Measurements from ENCODE around the gene ROS1.

Gene ROS1

GRCh38 chr6:117327149-117328004 is 98.4 kb downstream of the ROS1 start:
- no peak for TF ChIP-seq GATA3 (IDR thresholded peaks at IDR 0.05; ENCODE audit: low read depth, low read length)
- TF ChIP-seq GATA2 (IDR thresholded peaks at IDR 0.05; ENCODE audit: low read depth, low read length), result no peak

DNA sequence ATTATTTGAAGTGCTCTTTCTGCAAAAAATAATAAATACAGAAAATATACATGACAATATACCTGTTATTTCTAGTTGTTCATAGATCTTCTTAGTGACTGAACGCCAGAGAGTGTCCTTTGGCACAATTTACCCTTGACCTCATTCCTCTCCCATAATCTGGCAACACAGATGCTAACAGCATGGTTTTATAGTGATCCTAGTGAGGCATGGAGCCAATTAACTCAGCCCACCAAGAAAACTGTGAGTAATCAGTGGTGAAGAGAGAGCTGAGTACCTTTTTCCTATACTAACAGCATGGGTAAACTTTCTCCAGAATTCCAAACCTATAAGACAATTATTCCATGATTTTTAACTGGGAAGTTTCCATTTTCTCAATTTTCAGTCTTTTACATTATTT is 99.3 kb downstream of the ROS1 start:
- no peak for TF ChIP-seq GATA2 (IDR thresholded peaks at IDR 0.05; ENCODE audit: low read depth, low read length)
- TF ChIP-seq GATA3 (IDR thresholded peaks at IDR 0.05; ENCODE audit: low read depth, low read length), result no peak

DNA sequence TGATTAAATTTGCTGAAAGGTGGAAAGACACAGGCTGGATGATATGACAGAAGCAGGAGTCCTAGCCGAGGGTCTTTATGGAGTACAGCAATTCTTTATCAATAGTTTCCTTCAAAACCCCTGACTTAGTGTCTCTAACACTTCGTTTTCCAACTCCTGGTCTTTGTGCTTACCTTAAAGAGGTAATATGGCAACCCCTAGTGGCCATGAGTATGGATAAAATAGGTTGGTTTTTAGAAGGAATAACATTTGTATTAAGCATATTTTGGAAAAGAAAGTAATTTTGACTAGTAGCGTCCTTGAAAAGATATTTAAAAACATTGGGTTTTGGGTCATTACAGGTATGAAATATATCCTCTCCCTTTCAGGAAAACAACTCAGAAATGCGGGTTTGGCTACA is 108.5 kb downstream of the ROS1 start:
- TF ChIP-seq GATA3 (IDR thresholded peaks at IDR 0.05; ENCODE audit: low read depth, low read length), result no peak
- TF ChIP-seq GATA2 (IDR thresholded peaks at IDR 0.05; ENCODE audit: low read depth, low read length), result no peak

DNA sequence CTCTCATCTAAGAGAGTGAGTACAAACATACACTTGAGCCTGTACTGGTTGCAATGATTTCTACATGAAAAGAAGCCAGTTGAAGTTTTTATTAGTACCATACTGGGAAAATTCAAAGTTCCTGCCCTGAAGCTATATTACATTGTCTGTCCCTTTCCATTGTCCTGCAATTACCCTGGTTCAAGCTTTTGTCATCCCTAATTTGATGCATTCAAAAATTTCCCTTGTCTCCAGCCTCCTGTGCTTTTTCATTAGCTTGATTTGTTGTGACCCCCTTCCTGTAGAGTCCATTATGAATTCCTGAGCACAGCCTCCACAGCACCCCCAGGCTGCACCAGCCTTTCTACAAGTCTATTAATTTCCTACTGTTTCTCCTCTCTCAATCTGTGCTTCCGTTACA is 114.0 kb downstream of the ROS1 start:
- TF ChIP-seq GATA3 (IDR thresholded peaks at IDR 0.05; ENCODE audit: low read depth, low read length), result no peak
- no peak for TF ChIP-seq GATA2 (IDR thresholded peaks at IDR 0.05; ENCODE audit: low read depth, low read length)

- TF ChIP-seq GATA2 (IDR thresholded peaks at IDR 0.05; ENCODE audit: low read depth, low read length) (no peak), GATA3 (IDR thresholded peaks at IDR 0.05; ENCODE audit: low read depth, low read length) (no peak)
Measured at GRCh38 chr6:117311310-117311709, 114.4 kb downstream of the ROS1 start.

- TF ChIP-seq GATA2 (IDR thresholded peaks at IDR 0.05; ENCODE audit: low read depth, low read length), result no peak
- TF ChIP-seq GATA3 (IDR thresholded peaks at IDR 0.05; ENCODE audit: low read depth, low read length), result no peak
Measured at GRCh38 chr6:117309611-117310010, 116.1 kb downstream of the ROS1 start.

DNA sequence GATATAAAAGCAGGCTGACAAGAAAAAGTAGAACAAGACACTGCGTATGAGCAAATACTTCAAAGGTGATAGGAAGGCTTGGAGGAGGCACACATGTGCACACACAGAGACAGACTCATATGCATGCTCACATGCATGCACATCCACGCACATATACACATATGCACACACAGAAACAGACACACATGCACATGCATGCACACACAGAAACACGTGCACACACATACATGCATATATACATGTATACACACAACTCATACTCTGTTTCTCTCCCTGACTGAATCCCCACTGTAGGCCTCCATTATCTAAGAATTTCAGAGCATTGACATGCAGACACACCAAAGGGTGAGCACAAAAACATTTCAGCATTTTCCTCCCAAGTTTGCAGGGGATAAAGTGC is 116.7 kb downstream of the ROS1 start:
- TF ChIP-seq GATA3 (IDR thresholded peaks at IDR 0.05; ENCODE audit: low read depth, low read length) (no peak), GATA2 (IDR thresholded peaks at IDR 0.05; ENCODE audit: low read depth, low read length) (no peak)

GRCh38 chr6:117307655-117308054 is 118.1 kb downstream of the ROS1 start:
- TF ChIP-seq GATA3 (IDR thresholded peaks at IDR 0.05; ENCODE audit: low read depth, low read length), result no peak
- no peak for TF ChIP-seq GATA2 (IDR thresholded peaks at IDR 0.05; ENCODE audit: low read depth, low read length)

DNA sequence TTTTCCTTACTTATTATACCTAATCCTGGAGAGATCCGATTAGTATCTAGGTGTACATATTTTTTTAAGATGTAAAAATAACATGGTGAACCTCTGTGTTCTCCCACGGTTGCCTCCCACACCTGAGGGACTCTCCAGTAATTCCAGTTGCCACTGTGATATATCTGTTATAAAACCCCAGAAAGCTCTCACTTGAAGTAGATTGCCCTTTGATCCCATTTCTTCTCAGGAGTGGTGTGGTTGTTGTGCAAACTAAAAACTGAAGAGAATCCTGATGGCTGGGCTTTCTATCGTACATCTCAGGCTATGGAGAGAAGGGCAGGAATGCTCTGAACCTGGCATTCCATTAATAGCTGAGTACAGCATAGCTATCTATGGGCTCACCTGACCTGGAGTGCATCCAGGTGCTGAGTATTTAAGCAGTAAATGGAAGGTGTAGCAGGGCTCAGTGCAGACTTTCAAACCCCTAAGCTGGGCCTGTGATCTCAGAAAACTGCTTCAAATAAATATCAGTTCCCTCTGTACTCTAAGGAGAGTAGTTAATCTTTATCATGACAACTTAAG is 119.4 kb downstream of the ROS1 start:
- no peak for TF ChIP-seq GATA2 (IDR thresholded peaks at IDR 0.05; ENCODE audit: low read depth, low read length)
- TF ChIP-seq GATA3 (IDR thresholded peaks at IDR 0.05; ENCODE audit: low read depth, low read length), result no peak

GRCh38 chr6:117304446-117304845 is 121.3 kb downstream of the ROS1 start:
- TF ChIP-seq GATA3 (IDR thresholded peaks at IDR 0.05; ENCODE audit: low read depth, low read length) (no peak), GATA2 (IDR thresholded peaks at IDR 0.05; ENCODE audit: low read depth, low read length) (no peak)

DNA sequence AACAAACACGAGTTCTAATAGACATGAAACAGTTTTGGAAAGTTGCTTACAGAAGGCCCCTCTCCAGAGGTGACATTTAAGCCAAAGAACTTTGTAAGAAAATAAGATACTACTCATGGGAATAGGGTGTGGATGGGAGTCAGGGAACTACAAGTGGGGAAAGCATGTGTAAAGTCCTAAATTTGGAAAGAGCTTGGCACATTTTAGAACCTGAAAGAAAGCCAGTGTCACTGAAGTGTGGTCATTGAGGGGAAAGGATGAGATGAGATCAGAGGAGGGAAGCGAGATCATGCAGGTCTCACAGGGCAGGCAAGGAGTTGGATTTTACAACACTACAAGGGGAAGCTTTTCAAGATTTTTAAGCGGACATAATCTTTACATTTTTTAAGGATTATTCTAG is 122.4 kb downstream of the ROS1 start:
- no peak for TF ChIP-seq GATA2 (IDR thresholded peaks at IDR 0.05; ENCODE audit: low read depth, low read length)

DNA sequence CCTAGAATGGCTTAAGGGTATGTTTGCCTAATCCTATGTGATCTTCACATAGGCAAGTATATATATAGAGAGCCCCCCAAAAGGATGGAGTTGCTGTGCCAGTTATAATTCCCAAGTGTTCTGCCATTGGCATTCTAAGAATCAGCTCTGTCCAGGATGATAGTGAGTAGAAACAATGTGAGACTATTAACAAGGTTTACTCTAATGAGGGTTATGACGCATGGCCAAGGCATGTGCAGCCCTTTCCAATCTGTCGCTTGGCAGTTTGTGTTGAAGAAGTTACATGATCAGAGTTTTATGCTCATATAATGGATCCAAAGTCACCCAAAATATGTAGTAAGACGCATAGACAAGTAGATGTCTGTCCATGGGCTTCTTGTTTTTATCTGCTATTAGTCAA is 126.8 kb downstream of the ROS1 start:
- TF ChIP-seq GATA2 (IDR thresholded peaks at IDR 0.05; ENCODE audit: low read depth, low read length) (no peak), GATA3 (IDR thresholded peaks at IDR 0.05; ENCODE audit: low read depth, low read length) (no peak)

DNA sequence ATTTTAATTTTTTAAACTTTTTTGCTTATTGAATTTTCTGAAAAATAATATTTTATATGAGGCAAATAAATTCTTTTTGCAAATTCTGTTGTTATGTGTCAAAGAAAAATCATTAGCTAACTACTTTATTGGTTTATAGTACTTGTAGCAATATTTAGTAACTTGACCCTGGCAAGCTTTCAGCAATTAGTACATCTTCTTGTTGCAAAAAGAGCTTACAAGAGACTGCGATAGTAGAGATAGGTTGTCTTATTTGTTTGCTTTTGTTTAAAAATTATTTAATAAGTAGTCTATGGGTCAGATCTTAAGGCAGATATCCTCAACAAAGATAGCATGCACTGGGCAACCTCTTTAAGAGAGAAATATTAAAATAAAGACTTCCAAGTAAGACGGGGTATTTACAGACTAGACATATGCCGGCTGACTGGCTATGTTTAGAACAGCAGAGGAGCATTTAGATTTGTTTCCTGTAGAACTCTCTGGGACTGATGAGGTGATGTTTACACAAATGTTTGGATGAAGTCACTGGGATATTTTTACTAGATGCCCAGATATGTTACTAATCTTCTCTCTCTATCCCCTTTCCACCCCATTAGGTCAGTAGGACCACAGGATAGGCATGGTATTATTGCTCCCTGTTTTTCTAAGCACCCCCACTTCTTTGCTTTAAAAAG is 135.4 kb downstream of the ROS1 start:
- TF ChIP-seq GATA2 (IDR thresholded peaks at IDR 0.05; ENCODE audit: low read depth, low read length) (no peak), GATA3 (IDR thresholded peaks at IDR 0.05; ENCODE audit: low read depth, low read length) (no peak)

DNA sequence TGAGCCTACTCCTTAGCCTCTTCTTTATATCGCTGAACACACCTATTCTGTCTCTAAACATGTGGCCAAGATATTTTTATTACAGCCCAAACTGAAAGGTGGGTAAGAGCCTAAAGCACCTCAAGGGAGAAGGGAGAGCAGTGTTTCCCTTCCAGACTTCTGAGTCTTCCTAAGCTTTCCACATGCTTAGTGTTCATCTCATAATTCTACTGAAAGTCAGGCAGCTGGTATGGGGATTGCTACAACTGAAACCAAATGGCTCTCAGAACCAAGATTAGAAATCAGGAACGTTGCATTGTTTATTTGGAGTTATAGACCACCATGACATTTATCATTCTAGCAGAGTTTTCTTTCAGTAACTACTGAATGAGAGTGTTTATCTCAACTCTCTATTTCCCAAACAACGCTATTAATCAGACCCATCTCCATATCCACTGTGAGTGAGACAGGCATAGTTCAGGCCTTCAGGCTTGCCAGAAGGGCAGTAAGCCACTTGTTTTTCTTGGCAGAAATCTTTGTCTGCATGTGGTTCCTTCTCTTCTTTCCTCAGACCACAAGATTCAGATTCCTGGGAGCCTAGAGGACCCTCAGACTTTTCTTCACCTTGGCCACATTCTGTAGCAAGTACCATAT is 137.5 kb downstream of the ROS1 start:
- TF ChIP-seq GATA3 (IDR thresholded peaks at IDR 0.05; ENCODE audit: low read depth, low read length) (no peak), GATA2 (IDR thresholded peaks at IDR 0.05; ENCODE audit: low read depth, low read length) (no peak)

Data from SH-SY5Y (cell line).